Muscle of arm (tissue), 12 donors: Measurements from ENCODE around the gene SKI. TPM values are rescaled to one million over a fixed set of nuclear protein-coding genes. Genes with fewer than 3 reads are reported as not detected.
A peak's percentile ranks its signal among the peaks of the same experiment; 100 is the strongest.

ENCODE experiments used
- DNase-seq: peaks from one replicate; pipeline ENCODE4 v3.0.0-alpha.2; 2013
- polyA plus RNA-seq, 12 donors: library from polyadenylated mRNA; unstranded; fragments of 120-200 nt; gene quantifications; one replicate each; pipeline ENCODE4 v1.2.1, GENCODE V29; 2013; ENCODE audit not compliant: insufficient read length in 12 of 12

The SKI gene
- polyA plus RNA-seq, 12 donors, result 44.3 to 88.0 (median 55.0) TPM; not detected in 1

GRCh38 chr1:2304921-2305681 is 77.0 kb downstream of the SKI start:
- no peak for DNase-seq

GRCh38 chr1:2306151-2306978 is 78.2 kb downstream of the SKI start:
- DNase-seq, result no peak

GRCh38 chr1:2307064-2307605 is 79.0 kb downstream of the SKI start:
- no peak for DNase-seq

- DNase-seq, result no peak
Observed at GRCh38 chr1:2307972-2308371, 79.9 kb downstream of the SKI start.

GRCh38 chr1:2308844-2309243 is 80.7 kb downstream of the SKI start:
- DNase-seq, result no peak

GRCh38 chr1:2310332-2311183 is 82.4 kb downstream of the SKI start:
- no peak for DNase-seq

- no peak for DNase-seq
Observed at GRCh38 chr1:2311184-2312032, 83.3 kb downstream of the SKI start.

- DNase-seq, result no peak
Observed at GRCh38 chr1:2312160-2312514, 84.0 kb downstream of the SKI start.

- no peak for DNase-seq
Observed at GRCh38 chr1:2312515-2313301, 84.6 kb downstream of the SKI start.

- no peak for DNase-seq
Observed at GRCh38 chr1:2313651-2314261, 85.6 kb downstream of the SKI start.

- DNase-seq, result peak; percentile 63
Observed at GRCh38 chr1:2314273-2314802, 86.2 kb downstream of the SKI start.

GRCh38 chr1:2314803-2315673 is 86.9 kb downstream of the SKI start:
- DNase-seq, result peak; percentile 68

- DNase-seq, result no peak
Observed at GRCh38 chr1:2315674-2316450, 87.7 kb downstream of the SKI start.

GRCh38 chr1:2316451-2316961 is 88.4 kb downstream of the SKI start:
- DNase-seq, result no peak

GRCh38 chr1:2317230-2318065 is 89.3 kb downstream of the SKI start:
- no peak for DNase-seq
